Transverse colon (tissue), 3 donors: ENCODE results near the gene ABCB6.
A peak's percentile ranks its signal among the peaks of the same experiment; 100 is the strongest.

Experiments
- POLR2A ChIP-seq: fragments of 450-650 bp; IDR thresholded peaks from one replicate; pipeline ENCODE4 v1.6.1; 2016; ENCODE audit warnings: antibody characterized with exemption, mild to moderate bottlenecking, moderate library complexity
- TF ChIP-seq, protein P1 (sequence below), 5 experiments: fragments of 200-600 bp in 3 of 5; fragments of 450-650 bp in 2 of 5; sonication (generic) in 3 of 5; IDR thresholded peaks; 1 replicate in 2 of 5; 2 replicates in 3 of 5; pipeline ENCODE4 v1.5.1; 2016 to 2017; ENCODE audit warnings: antibody characterized with exemption in 5 of 5, inconsistent platforms in 3 of 5, mild to moderate bottlenecking in 2 of 5, moderate library complexity in 1 of 5

DNA sequence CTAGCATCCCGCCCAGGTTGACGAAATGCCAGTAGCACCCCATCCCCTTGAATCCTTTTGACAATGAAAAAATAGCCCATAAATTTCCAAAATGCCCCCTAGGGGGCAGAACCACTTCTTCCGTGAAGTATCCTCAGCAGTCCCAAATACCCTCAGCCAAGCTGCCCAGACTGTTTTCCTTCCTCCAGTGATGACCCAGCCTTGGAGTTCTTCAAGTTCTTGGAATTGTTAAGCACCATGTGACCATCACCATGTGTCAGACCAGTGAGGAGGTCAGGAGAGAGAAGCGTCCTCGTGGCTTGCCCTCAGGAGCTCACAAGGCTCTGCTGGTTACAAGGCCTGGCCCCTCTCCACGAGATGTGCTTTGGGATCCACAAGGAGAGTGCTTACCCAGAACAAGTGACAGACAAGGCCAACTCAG, 47.5 kb downstream of the ABCB6 start:
- TF ChIP-seq POLR2A = no peak
- TF ChIP-seq, protein P1, sequence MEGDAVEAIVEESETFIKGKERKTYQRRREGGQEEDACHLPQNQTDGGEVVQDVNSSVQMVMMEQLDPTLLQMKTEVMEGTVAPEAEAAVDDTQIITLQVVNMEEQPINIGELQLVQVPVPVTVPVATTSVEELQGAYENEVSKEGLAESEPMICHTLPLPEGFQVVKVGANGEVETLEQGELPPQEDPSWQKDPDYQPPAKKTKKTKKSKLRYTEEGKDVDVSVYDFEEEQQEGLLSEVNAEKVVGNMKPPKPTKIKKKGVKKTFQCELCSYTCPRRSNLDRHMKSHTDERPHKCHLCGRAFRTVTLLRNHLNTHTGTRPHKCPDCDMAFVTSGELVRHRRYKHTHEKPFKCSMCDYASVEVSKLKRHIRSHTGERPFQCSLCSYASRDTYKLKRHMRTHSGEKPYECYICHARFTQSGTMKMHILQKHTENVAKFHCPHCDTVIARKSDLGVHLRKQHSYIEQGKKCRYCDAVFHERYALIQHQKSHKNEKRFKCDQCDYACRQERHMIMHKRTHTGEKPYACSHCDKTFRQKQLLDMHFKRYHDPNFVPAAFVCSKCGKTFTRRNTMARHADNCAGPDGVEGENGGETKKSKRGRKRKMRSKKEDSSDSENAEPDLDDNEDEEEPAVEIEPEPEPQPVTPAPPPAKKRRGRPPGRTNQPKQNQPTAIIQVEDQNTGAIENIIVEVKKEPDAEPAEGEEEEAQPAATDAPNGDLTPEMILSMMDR (IDR thresholded peaks at IDR 0.05) = peak; percentile 63 to 75 (median 69)
